D721Med (cell line): Measurements from ENCODE around the gene MIAT.

Experiments
- DNase-seq: peaks from one replicate; pipeline ENCODE4 v3.0.0; 2011; ENCODE audit warnings: low spot score; ENCODE audit not compliant: insufficient read length
- FAIRE-seq: peaks from 2 replicates; lab custom pipeline; 2011; peaks lifted over from hg19 to GRCh38; lab: Jason Lieb, UNC
- TF ChIP-seq, protein P1 (sequence below): IDR thresholded peaks from 2 replicates; pipeline ENCODE4 v1.5.1; 2012; ENCODE audit warnings: mild to moderate bottlenecking, control low read depth; ENCODE audit not compliant: insufficient read depth; ENCODE audit errors: missing control alignments

Gene MIAT

GRCh38 chr22:26681395-26681821 is 24.0 kb downstream of the MIAT start:
- FAIRE-seq (no peak), DNase-seq (no peak)
- TF ChIP-seq, protein P1, sequence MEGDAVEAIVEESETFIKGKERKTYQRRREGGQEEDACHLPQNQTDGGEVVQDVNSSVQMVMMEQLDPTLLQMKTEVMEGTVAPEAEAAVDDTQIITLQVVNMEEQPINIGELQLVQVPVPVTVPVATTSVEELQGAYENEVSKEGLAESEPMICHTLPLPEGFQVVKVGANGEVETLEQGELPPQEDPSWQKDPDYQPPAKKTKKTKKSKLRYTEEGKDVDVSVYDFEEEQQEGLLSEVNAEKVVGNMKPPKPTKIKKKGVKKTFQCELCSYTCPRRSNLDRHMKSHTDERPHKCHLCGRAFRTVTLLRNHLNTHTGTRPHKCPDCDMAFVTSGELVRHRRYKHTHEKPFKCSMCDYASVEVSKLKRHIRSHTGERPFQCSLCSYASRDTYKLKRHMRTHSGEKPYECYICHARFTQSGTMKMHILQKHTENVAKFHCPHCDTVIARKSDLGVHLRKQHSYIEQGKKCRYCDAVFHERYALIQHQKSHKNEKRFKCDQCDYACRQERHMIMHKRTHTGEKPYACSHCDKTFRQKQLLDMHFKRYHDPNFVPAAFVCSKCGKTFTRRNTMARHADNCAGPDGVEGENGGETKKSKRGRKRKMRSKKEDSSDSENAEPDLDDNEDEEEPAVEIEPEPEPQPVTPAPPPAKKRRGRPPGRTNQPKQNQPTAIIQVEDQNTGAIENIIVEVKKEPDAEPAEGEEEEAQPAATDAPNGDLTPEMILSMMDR: no peak

GRCh38 chr22:26684168-26684567 is 26.8 kb downstream of the MIAT start:
- no peak for FAIRE-seq
- no peak for DNase-seq
- TF ChIP-seq, protein P1: no peak

- TF ChIP-seq, protein P1: no peak
- no peak for FAIRE-seq
- no peak for DNase-seq
Measured at GRCh38 chr22:26685601-26686000, 28.2 kb downstream of the MIAT start.

- DNase-seq (no peak), FAIRE-seq (no peak)
- TF ChIP-seq, protein P1: no peak
Measured at GRCh38 chr22:26687439-26687838, 30.1 kb downstream of the MIAT start.

GRCh38 chr22:26689513-26690301 is 32.3 kb downstream of the MIAT start:
- no peak for FAIRE-seq
- no peak for DNase-seq

DNA sequence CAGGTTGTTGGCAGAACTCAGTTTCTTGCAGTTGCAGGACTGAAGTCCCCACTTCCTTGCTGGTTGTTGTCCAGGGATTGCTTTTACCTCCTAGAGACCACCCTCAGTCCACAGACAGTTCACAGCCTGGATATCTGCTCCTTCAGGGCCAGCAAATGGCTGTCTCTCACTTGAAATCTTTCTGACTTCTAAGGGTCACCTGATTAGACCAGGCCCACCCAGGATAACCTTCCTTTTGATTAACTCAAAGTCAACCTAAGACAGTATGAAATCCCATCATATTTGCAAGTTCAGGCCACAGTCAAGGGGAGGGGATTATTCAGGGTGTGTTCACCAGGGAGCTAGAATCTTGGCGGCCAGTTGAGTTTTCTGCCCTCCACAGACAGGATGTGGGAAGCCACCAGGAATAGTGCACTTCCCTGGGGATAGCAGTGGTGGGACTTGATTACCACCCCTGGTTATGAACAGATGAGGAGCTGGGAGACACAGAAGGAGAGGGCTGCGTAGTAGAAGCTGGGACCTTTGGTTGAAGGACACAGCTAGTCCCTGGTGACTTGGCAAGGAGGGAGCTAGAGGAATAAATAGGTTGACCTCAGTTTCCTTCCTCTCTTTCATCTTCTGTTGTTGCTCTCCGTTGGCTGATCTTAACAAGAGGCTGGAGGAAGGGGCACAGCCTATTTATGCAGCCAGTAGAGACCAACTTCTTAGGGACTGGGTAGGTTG is 33.4 kb downstream of the MIAT start:
- FAIRE-seq (no peak), DNase-seq (no peak)
- TF ChIP-seq, protein P1: no peak

More at GRCh38 chr22:26689513-26690301, 32.3 kb downstream of the MIAT start:
- TF ChIP-seq, protein P1: no peak

DNA sequence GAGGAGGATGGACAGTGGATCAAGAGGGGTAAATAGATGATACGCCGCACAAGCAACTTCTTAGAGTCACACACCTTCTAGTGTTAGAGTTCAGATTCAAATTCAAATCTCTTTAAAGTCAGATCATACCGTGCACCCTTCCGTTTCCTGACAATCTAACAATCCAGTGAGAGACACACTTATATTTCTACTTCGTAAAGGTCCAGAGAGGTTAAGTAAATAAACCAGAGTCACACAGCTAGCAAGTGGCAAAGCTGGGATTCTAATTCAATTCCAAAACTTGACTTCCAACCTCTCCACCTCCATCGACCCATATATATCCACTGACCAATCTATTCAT is 34.0 kb downstream of the MIAT start:
- TF ChIP-seq, protein P1: no peak
- DNase-seq (no peak), FAIRE-seq (no peak)
